ENCODE data around the gene MBD1. TPM values are rescaled to one million over a fixed set of nuclear protein-coding genes. Genes with fewer than 3 reads are reported as not detected.

Gene MBD1
- total and polyA plus RNA-seq, 10 of the 15 experiments (the other 5 are each of a cell fraction or from before 2014, with no cell fraction given), result 8.4 to 97.7 (median 59.9) TPM

DNA sequence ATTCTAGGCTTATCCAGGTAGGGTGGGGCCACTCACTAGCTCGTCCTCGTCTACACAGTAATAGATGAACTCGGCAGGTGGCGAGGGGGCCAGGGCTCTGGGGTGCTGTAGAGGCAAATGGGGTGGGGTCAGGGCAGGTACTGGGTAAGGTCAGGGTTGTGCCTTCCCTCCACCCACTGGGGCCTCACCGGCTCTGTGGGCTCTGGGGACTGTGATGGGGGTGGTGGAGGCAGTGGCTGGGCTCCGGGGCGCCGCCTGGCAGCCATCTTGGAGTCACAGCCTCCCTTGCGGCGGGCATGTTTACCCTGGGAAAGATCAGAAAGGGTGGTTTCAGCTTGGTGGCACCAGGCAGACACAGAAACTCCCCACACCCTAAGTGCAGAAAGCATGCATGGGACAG, 6.4 kb downstream of the MBD1 start:
- H3K4me1 ChIP-seq (ENCODE audit: control insufficient read depth, insufficient read depth, low read length), result peaks cover 4% of the 10 kb centered on the region
- ChIA-PET POLR2A (interaction anchor here (0.6 kb wide), 2 partner anchors 41 to 461 kb away, joined by 3 to 9 read pairs; partner anchors contain the start of gene ACAA2), CTCF (no interaction called here), SMC1A (ENCODE audit: uncharacterized antibody, unreplicated experiment) (interaction anchor here (0.7 to 1.0 kb wide), 4 partner anchors 12 to 82 kb away, joined by 3 to 4 read pairs (median 3); no protein-coding TSS in a partner anchor), RAD21 (ENCODE audit: unreplicated experiment) (no interaction called here)
- WGBS (ENCODE audit: insufficient coverage, insufficient replicate concordance, low lambda C conversion rate, missing lambda C conversion rate), result 100% methylated on average over 10 of the region's 10 CpGs
- H3K4me2 ChIP-seq (ENCODE audit: control insufficient read depth, insufficient read depth), result no peak overlapping the region
- H2AFZ ChIP-seq (ENCODE audit: control insufficient read depth, low read depth, low read length), result no peak overlapping the region
- in situ Hi-C loops (cut with MboI), result loop anchor here (25.0 kb wide), 2 partner anchors 1338 to 1463 kb away; no protein-coding TSS in a partner anchor
- H4K20me1 ChIP-seq (ENCODE audit: control insufficient read depth, insufficient read depth), result no peaks in the 10 kb centered on the region
- no peak overlapping the region for H3K27ac ChIP-seq (ENCODE audit: control insufficient read depth, insufficient read depth)
- intact Hi-C loops (cut with micrococcal nuclease; ENCODE audit: unreplicated experiment), result no loop called here
- no TSS peak for BruUV-seq (replicated peaks)
- DNase-seq (ENCODE audit: low read depth, low spot score) (no peak), ATAC-seq (no peak), FAIRE-seq (no peak)
- H3K36me3 ChIP-seq (ENCODE audit: control insufficient read depth in 2 of 2, insufficient read depth in 2 of 2, low read length in 1 of 2), result peaks cover 44 to 73% of the 10 kb centered on the region in 2 experiments
- no peaks in the 10 kb centered on the region for H3K27me3 ChIP-seq (replicated peaks in 1 of 2; ENCODE audit: control insufficient read depth in 2 of 2, insufficient read depth in 2 of 2, low read length in 1 of 2)
- H3K9me3 ChIP-seq (replicated peaks; ENCODE audit: control insufficient read depth, insufficient read depth, low read length), result no peaks in the 10 kb centered on the region
- TF ChIP-seq CHD2 (IDR thresholded peaks at IDR 0.05; ENCODE audit: borderline replicate concordance, low read depth, low read length), result no peak
- no peak overlapping the region for H3K4me3 ChIP-seq
- H3K9ac ChIP-seq (ENCODE audit: control insufficient read depth, insufficient read depth, low read length), result no peak overlapping the region
- peaks cover 21% of the 10 kb centered on the region for H3K79me2 ChIP-seq (ENCODE audit: control insufficient read depth, insufficient read depth, low read length)

DNA sequence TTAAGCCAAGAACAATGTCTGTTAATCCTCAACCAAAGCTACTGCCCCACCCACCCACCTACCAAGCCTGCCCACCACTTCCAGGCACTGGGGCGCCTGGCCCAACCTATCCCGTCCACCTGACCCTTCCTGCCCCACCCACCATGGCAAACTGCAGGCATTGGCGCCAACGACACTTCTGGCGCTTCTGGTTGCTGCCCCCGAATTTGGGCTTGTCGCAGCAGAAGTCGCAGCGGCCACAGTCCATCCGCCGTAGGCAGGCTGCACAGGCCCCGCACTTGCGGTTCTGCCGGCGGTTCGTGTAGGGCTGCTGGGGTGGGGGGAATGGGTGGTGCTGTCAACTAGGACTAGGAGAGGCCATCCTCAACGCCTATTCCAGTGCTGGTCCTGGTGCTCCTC, 7.3 kb downstream of the MBD1 start:
- H3K9ac ChIP-seq (ENCODE audit: control insufficient read depth, insufficient read depth, low read length), result no peak overlapping the region
- POLR2A ChIA-PET, result interaction anchor here (0.5 kb wide), 1 partner anchor 1340 kb away, joined by 3 read pairs; no protein-coding TSS in a partner anchor
- no TSS peak for BruUV-seq (replicated peaks)
- peaks cover 5% of the 10 kb centered on the region; the same call in 1 of the 2 replicates for H3K4me1 ChIP-seq (ENCODE audit: control insufficient read depth, insufficient read depth, low read length)
- SMC1A ChIA-PET (ENCODE audit: uncharacterized antibody, unreplicated experiment), result interaction anchor here (0.8 to 1.2 kb wide), 4 partner anchors 11 to 115 kb away, joined by 3 to 4 read pairs (median 3); no protein-coding TSS in a partner anchor
- H3K36me3 ChIP-seq (ENCODE audit: control insufficient read depth in 2 of 2, insufficient read depth in 2 of 2, low read length in 1 of 2), result peaks cover 46 to 70% of the 10 kb centered on the region in 2 experiments
- H3K79me2 ChIP-seq (ENCODE audit: control insufficient read depth, insufficient read depth, low read length), result peaks cover 12% of the 10 kb centered on the region
- no peak overlapping the region for H3K4me2 ChIP-seq (ENCODE audit: control insufficient read depth, insufficient read depth)
- no peaks in the 10 kb centered on the region for H4K20me1 ChIP-seq (ENCODE audit: control insufficient read depth, insufficient read depth)
- H3K4me3 ChIP-seq, result no peak overlapping the region
- CTCF ChIA-PET, result interaction anchor here (0.6 kb wide), 1 partner anchor 55 kb away, joined by 3 read pairs; no protein-coding TSS in a partner anchor
- RAD21 ChIA-PET (ENCODE audit: unreplicated experiment), result no interaction called here
- DNase-seq (ENCODE audit: low read depth, low spot score) (no peak), ATAC-seq (no peak), FAIRE-seq (no peak)
- no peaks in the 10 kb centered on the region for H3K27me3 ChIP-seq (replicated peaks in 1 of 2; ENCODE audit: control insufficient read depth in 2 of 2, insufficient read depth in 2 of 2, low read length in 1 of 2)
- no peak overlapping the region for H3K27ac ChIP-seq (ENCODE audit: control insufficient read depth, insufficient read depth)
- WGBS (ENCODE audit: insufficient coverage, insufficient replicate concordance, low lambda C conversion rate, missing lambda C conversion rate), result 97% methylated on average over 17 of the region's 17 CpGs
- in situ Hi-C loops (cut with MboI), result no loop called here
- intact Hi-C loops (cut with micrococcal nuclease; ENCODE audit: unreplicated experiment), result no loop called here
- H3K9me3 ChIP-seq (replicated peaks; ENCODE audit: control insufficient read depth, insufficient read depth, low read length), result no peaks in the 10 kb centered on the region
- no peak overlapping the region for H2AFZ ChIP-seq (ENCODE audit: control insufficient read depth, low read depth, low read length)
- TF ChIP-seq CUX1 (IDR thresholded peaks at IDR 0.05; ENCODE audit: insufficient replicate concordance, low read depth, low read length) (no peak), IKZF1 (conservative IDR thresholded peaks at IDR 0.05) (no peak), PBX3 (IDR thresholded peaks at IDR 0.05; ENCODE audit: insufficient replicate concordance, low read depth, low read length) (no peak), STAT1 (conservative IDR thresholded peaks at IDR 0.05) (no peak), E2F8 (IDR thresholded peaks at IDR 0.05; ENCODE audit: low read depth, partially characterized antibody) (no peak), JUNB (IDR thresholded peaks at IDR 0.05) (no peak)

Measured in GM12878 (cell line).